HAP-1 (cell line): Measurements from ENCODE around the gene DNAH2.

Experiments used
- DNase-seq, 2 experiments: peaks; one replicate each; pipeline ENCODE4 v3.0.0-alpha.2; 2016 to 2020; ENCODE audit warnings: low spot score in 2 of 2
- H3K27me3 ChIP-seq: fragments of 250-450 bp; sonication (Bioruptor Pico); 2 replicates; pipeline ENCODE4 v1.5.1; 2020; ENCODE audit warnings: low read depth, mild to moderate bottlenecking, moderate library complexity
- H3K36me3 ChIP-seq: fragments of 250-450 bp; sonication (Bioruptor Pico); replicated peaks from 2 replicates; pipeline ENCODE4 v1.5.1; 2020; ENCODE audit warnings: mild to moderate bottlenecking
- H3K4me1 ChIP-seq: fragments of 250-450 bp; sonication (Bioruptor Pico); 2 replicates; pipeline ENCODE4 v1.5.1; 2020; ENCODE audit warnings: mild to moderate bottlenecking
- H3K4me3 ChIP-seq: fragments of 250-450 bp; sonication (Bioruptor Pico); 2 replicates; pipeline ENCODE4 v1.5.1; 2020; ENCODE audit warnings: mild to moderate bottlenecking, moderate library complexity
- H3K9me3 ChIP-seq: fragments of 250-450 bp; sonication (Bioruptor Pico); 2 replicates; pipeline ENCODE4 v1.5.1; 2020; ENCODE audit warnings: mild to moderate bottlenecking, moderate library complexity
- in situ Hi-C: fragments of 300-500 bp; cut with MboI; formaldehyde crosslinking; loops from 3 replicates; pipeline ENCODE4 v1.14.3; 2020; ENCODE audit warnings: low sequenced_read_pairs, inconsistent platforms, mixed read lengths

The DNAH2 gene

GRCh38 chr17:7707858-7708750, 9.4 kb upstream of the DNAH2 start:
- in situ Hi-C loops = no loop called here
- Histone ChIP-seq H3K27me3 (peaks cover 5% of the 10 kb centered on the region), H3K9me3 (no peaks in the 10 kb centered on the region), H3K4me1 (peaks cover 11% of the 10 kb centered on the region), H3K36me3 (peaks cover under 1% of the 10 kb centered on the region; the same call in 1 of the 2 replicates), H3K4me3 (no peak overlapping the region)
- no peak for DNase-seq

DNA sequence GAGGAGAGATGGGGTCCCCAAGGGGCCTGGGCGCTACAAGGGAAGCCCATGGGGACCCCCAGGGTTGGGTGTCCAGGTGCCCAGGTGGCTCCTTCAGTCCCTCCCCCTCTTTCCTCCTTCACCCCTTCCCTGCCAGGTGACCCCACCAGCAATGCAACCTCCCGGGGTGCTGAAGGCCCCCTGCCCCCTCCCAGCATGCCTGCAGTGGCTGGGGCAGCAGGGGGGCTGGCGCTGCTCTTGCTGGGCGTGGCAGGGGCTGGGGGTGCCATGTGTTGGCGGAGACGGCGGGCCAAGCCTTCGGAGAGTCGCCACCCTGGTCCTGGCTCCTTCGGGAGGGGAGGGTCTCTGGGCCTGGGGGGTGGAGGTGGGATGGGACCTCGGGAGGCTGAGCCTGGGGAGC, 8.5 kb upstream of the DNAH2 start:
- in situ Hi-C loops = no loop called here
- peaks cover 5% of the 10 kb centered on the region for H3K27me3 ChIP-seq

DNA sequence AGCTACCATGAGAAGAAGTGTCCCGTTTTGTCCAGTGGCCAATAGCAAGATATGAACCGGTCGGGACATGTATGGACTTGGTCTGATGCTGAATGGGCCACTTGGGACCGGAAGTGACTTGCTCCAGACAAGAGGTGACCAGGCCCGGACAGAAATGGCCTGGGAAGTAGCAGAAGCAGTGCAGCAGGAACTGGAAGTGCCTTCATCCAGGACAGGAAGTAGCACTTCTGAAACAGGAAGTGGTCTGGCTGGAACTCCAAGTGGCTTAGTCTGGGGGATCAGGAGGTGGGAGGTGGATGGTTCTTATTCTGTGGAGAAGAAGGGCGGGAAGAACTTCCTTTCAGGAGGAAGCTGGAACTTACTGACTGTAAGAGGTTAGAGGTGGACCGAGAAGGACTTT, 7.2 kb upstream of the DNAH2 start:
- Histone ChIP-seq H3K9me3 (no peaks in the 10 kb centered on the region), H3K4me3 (no peak overlapping the region), H3K4me1 (no peaks in the 10 kb centered on the region; the same call in 1 of the 2 replicates), H3K27me3 (peaks cover 5% of the 10 kb centered on the region), H3K36me3 (no peaks in the 10 kb centered on the region)
- in situ Hi-C loops = no loop called here
- no peak for DNase-seq

More for the DNA sequence above, 8.5 kb upstream of the DNAH2 start:
- no peak for DNase-seq
- Histone ChIP-seq H3K9me3 (no peaks in the 10 kb centered on the region), H3K4me3 (no peak overlapping the region), H3K36me3 (no peaks in the 10 kb centered on the region), H3K4me1 (peaks cover 5% of the 10 kb centered on the region)

DNA sequence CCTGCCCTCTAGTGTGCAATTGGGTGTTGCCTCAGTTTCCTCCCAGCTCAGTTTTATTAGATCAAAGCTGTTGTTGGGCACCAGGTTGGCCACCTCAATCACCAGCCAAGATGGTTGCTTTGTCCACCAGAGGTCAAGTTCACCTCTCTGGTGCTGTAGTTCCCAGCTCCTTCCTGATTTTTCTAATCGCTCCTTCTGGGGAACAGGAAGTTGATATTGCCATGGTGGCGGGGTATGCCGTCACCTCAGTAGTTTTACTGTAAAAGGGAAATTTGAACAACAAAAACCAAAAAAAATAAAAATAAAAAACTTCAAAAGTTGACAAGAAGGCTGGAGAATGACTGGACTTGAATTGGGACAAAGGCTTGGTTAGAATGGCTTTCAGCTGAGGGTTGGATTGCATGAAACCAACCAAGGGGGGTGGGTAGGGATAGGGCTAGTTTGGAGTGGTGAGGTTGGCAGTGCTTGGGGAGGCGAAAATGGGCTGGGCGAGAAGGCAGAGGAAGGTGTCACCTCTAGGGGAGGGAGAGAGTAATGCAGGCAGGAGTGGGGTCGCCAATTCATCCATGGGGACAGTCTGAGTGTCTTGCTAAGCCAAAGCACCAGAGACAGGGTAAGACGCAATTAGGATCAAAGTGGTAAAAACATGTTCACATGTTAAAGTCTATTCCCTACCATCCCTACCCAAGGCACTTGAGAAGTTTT, 6.3 kb upstream of the DNAH2 start:
- no peaks in the 10 kb centered on the region for H3K9me3 ChIP-seq
- in situ Hi-C loops = no loop called here
- peak in 1 of 2 experiments; percentile 51 for DNase-seq
- no peak overlapping the region for H3K4me3 ChIP-seq
- H3K27me3 ChIP-seq = peaks cover 5% of the 10 kb centered on the region
- no peaks in the 10 kb centered on the region; the same call in 1 of the 2 replicates for H3K4me1 ChIP-seq
- H3K36me3 ChIP-seq = no peaks in the 10 kb centered on the region

GRCh38 chr17:7712111-7712771, 5.3 kb upstream of the DNAH2 start:
- H3K36me3 ChIP-seq = no peaks in the 10 kb centered on the region
- no peaks in the 10 kb centered on the region for H3K9me3 ChIP-seq
- H3K4me3 ChIP-seq = no peak overlapping the region
- peaks cover 5% of the 10 kb centered on the region for H3K27me3 ChIP-seq
- DNase-seq = peak in 1 of 2 experiments; percentile 26
- in situ Hi-C loops = no loop called here
- peaks cover 7% of the 10 kb centered on the region for H3K4me1 ChIP-seq

- DNase-seq = no peak
- Histone ChIP-seq H3K9me3 (no peaks in the 10 kb centered on the region), H3K4me1 (peaks cover 11% of the 10 kb centered on the region), H3K27me3 (peaks cover 5% of the 10 kb centered on the region), H3K4me3 (no peak overlapping the region), H3K36me3 (no peaks in the 10 kb centered on the region)
- in situ Hi-C loops = no loop called here
These were observed 3.8 kb upstream of the DNAH2 start for GRCh38 chr17:7713782-7714181.

GRCh38 chr17:7714721-7715594, 2.6 kb upstream of the DNAH2 start:
- peaks cover 11% of the 10 kb centered on the region for H3K4me1 ChIP-seq
- no peaks in the 10 kb centered on the region for H3K9me3 ChIP-seq
- no peak overlapping the region for H3K4me3 ChIP-seq
- H3K27me3 ChIP-seq = peaks cover 5% of the 10 kb centered on the region
- H3K36me3 ChIP-seq = no peaks in the 10 kb centered on the region
- no peak for DNase-seq
- in situ Hi-C loops = no loop called here

DNA sequence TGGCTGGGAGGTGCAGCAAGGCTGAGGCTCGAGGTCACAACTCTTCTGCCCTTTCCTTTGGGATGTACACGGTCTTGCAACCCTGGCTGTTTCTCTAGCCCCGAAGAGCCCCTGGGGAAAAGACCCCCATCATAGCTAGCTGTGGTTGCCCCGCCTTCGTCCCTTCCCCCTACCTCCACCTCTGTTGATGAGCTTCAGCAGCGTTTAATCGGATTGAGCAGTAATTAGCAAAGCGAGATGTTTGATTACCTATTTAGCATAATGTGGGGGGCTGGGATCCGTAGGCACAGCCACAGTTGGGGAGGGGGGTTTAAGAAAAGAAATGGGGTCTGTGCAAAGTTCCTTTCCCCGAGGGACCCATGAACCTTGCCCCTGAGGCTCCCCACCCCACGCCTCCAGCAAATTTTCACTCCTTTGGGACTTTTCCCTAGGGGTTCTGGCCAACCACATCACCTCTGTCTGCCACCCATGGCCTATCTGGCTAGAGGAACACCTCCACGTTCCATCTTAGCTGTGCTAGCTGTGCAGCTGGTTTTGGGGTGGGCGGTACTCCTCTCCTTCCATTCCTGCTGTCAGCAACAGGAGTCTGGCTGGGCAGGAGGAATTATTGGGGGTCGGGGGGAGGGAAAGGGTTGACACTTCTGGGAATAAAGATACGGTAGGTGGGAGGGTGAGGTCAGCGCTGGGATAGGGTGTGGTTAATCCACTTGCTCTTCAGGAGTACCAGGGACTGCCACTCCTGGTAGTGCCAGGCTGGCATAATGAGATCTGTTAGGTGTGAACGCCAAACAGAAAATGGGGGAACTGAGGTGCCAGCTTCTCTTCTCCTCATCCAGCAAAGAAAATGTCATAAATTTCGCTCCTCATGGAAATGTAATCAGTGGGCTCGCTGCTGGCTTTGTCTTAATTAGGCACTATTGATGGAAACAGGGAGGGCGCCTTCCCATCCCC, 1.3 kb upstream of the DNAH2 start:
- DNase-seq = no peak
- no peaks in the 10 kb centered on the region for H3K36me3 ChIP-seq
- no peaks in the 10 kb centered on the region for H3K9me3 ChIP-seq
- H3K27me3 ChIP-seq = peaks cover 5% of the 10 kb centered on the region
- H3K4me3 ChIP-seq = peak overlapping the region; percentile 63
- H3K4me1 ChIP-seq = peaks cover 11% of the 10 kb centered on the region
- in situ Hi-C loops = no loop called here

GRCh38 chr17:7717756-7718350, 309 bp downstream of the DNAH2 start:
- H3K4me1 ChIP-seq = peaks cover 11% of the 10 kb centered on the region
- no peaks in the 10 kb centered on the region for H3K36me3 ChIP-seq
- peak overlapping the region; percentile 63 for H3K4me3 ChIP-seq
- no peaks in the 10 kb centered on the region for H3K9me3 ChIP-seq
- no peak for DNase-seq
- no peaks in the 10 kb centered on the region; the same call in 1 of the 2 replicates for H3K27me3 ChIP-seq
- in situ Hi-C loops = no loop called here

DNA sequence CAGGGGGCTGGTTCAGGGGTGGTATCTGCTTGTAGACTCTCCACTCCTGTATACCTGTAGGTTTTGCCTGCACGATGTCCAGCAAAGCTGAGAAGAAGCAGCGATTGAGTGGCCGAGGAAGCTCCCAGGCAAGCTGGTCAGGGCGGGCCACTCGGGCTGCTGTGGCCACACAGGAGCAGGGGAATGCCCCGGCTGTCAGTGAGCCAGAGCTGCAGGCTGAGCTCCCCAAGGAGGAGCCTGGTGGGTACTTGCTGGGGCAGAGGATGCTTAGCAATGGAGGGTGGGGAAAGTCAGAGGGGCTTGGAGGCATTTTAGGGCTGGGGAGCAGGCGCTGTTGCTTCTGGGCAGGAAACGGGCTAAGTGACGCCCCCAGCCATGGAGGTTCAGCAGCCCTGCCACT, 2.1 kb downstream of the DNAH2 start:
- in situ Hi-C loops = no loop called here
- DNase-seq = no peak
- Histone ChIP-seq H3K4me3 (no peak overlapping the region), H3K9me3 (no peaks in the 10 kb centered on the region), H3K36me3 (no peaks in the 10 kb centered on the region), H3K4me1 (peaks cover 11% of the 10 kb centered on the region), H3K27me3 (no peaks in the 10 kb centered on the region)

DNA sequence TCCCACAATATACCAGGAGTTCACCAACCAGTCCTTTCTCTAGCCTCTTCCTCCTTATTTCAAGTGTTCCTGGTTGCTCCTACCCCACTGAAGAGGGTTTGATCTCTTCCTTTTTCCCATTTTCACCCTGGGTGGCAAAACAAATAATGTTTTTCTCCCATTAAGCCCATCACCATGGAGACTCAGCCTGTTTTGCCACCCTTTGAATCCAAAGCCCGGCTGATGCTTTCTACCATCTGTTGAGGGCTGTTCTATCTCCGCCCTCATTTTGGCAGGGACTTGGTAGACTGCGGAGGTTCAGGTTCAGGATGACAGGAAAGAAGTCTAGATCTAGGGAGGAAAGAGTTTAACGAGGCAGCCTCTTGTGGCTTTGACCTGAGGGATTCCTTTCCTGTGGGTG, 2.6 kb downstream of the DNAH2 start:
- Histone ChIP-seq H3K36me3 (no peaks in the 10 kb centered on the region), H3K9me3 (no peaks in the 10 kb centered on the region), H3K4me1 (peaks cover 11% of the 10 kb centered on the region), H3K4me3 (no peak overlapping the region), H3K27me3 (no peaks in the 10 kb centered on the region)
- no peak for DNase-seq
- in situ Hi-C loops = no loop called here

- Histone ChIP-seq H3K27me3 (no peaks in the 10 kb centered on the region), H3K36me3 (no peaks in the 10 kb centered on the region)
- DNase-seq = no peak
These were observed 4.1 kb downstream of the DNAH2 start for GRCh38 chr17:7721612-7722011.

More at GRCh38 chr17:7721612-7722011, 4.1 kb downstream of the DNAH2 start:
- Histone ChIP-seq H3K4me1 (peaks cover 8% of the 10 kb centered on the region), H3K9me3 (no peaks in the 10 kb centered on the region), H3K4me3 (no peak overlapping the region)
- in situ Hi-C loops = no loop called here
